ENCODE data around the gene CDC25A.
"Not testable (repeated sequence)": the region's sequence is repeated elsewhere in the genome, so short reads cannot be mapped to it uniquely, and the experiment has no call there.

Gene CDC25A

GRCh38 chr3:48118928-48119327 lies 69.3 kb downstream of the CDC25A start:
- Mint-ChIP-seq H3K9me3 (no peaks in the 10 kb centered on the region), H3K36me3 (ENCODE audit: low read depth) (no peaks in the 10 kb centered on the region), H3K27ac (no peak overlapping the region), H3K4me1 (ENCODE audit: low read depth) (peaks cover 4% of the 10 kb centered on the region), H3K4me3 (no peak overlapping the region), H3K27me3 (ENCODE audit: low read depth) (no peaks in the 10 kb centered on the region)

- no peaks in the 10 kb centered on the region for H3K9me3 Mint-ChIP-seq
- H3K36me3 Mint-ChIP-seq (ENCODE audit: low read depth) = no peaks in the 10 kb centered on the region
- no peak overlapping the region for H3K27ac Mint-ChIP-seq
- H3K4me1 Mint-ChIP-seq (ENCODE audit: low read depth) = peaks cover 4% of the 10 kb centered on the region
- H3K27me3 Mint-ChIP-seq (ENCODE audit: low read depth) = no peaks in the 10 kb centered on the region
- no peak overlapping the region for H3K4me3 Mint-ChIP-seq
Measured at GRCh38 chr3:48118322-48118721, 69.9 kb downstream of the CDC25A start.

GRCh38 chr3:48112813-48113212 lies 75.4 kb downstream of the CDC25A start:
- H3K4me1 Mint-ChIP-seq (ENCODE audit: low read depth) = peaks cover 20% of the 10 kb centered on the region
- H3K36me3 Mint-ChIP-seq (ENCODE audit: low read depth) = peaks cover 3% of the 10 kb centered on the region
- H3K27me3 Mint-ChIP-seq (ENCODE audit: low read depth) = no peaks in the 10 kb centered on the region
- peak overlapping the region; percentile 86 for H3K27ac Mint-ChIP-seq
- H3K4me3 Mint-ChIP-seq = peak overlapping the region; percentile 73
- H3K9me3 Mint-ChIP-seq = peaks cover 4% of the 10 kb centered on the region

- Mint-ChIP-seq H3K27ac (peak overlapping the region; percentile 86), H3K4me1 (ENCODE audit: low read depth) (peaks cover 25% of the 10 kb centered on the region), H3K4me3 (peak overlapping the region; percentile 73)
- H3K36me3 Mint-ChIP-seq (ENCODE audit: low read depth); H3K9me3 Mint-ChIP-seq; H3K27me3 Mint-ChIP-seq (ENCODE audit: low read depth): not testable (repeated sequence)
Measured at GRCh38 chr3:48112108-48112791, 76.0 kb downstream of the CDC25A start.

GRCh38 chr3:48110463-48110862 lies 77.8 kb downstream of the CDC25A start:
- Mint-ChIP-seq H3K4me3 (no peak overlapping the region), H3K27me3 (ENCODE audit: low read depth) (peaks cover 7% of the 10 kb centered on the region), H3K27ac (no peak overlapping the region), H3K9me3 (peaks cover 4% of the 10 kb centered on the region), H3K4me1 (ENCODE audit: low read depth) (peaks cover 28% of the 10 kb centered on the region), H3K36me3 (ENCODE audit: low read depth) (peaks cover 3% of the 10 kb centered on the region)

GRCh38 chr3:48107227-48107626 lies 81.0 kb downstream of the CDC25A start:
- H3K4me3 Mint-ChIP-seq = no peak overlapping the region

More at GRCh38 chr3:48107227-48107626, 81.0 kb downstream of the CDC25A start:
- Mint-ChIP-seq H3K36me3 (ENCODE audit: low read depth) (peaks cover 3% of the 10 kb centered on the region), H3K27ac (no peak overlapping the region), H3K9me3 (peaks cover 4% of the 10 kb centered on the region), H3K27me3 (ENCODE audit: low read depth) (peaks cover 13% of the 10 kb centered on the region), H3K4me1 (ENCODE audit: low read depth) (peaks cover 16% of the 10 kb centered on the region)
